HG03354 (cell line): Measurements from ENCODE around the gene DDX11.
"Not testable (repeated sequence)": the region's sequence is repeated elsewhere in the genome, so short reads cannot be mapped to it uniquely, and the experiment has no call there.

Experiments used
- ATAC-seq: cut with Tn5 transposase; IDR thresholded peaks from one replicate; pipeline ENCODE4 v1.9.1; 2021; ENCODE audit warnings: mild to moderate bottlenecking; ENCODE audit not compliant: unreplicated experiment, poor library complexity, severe bottlenecking

The DDX11 gene

GRCh38 chr12:31073527-31074332, at the start of gene DDX11:
DDX11 (plus strand) TSS chr12:31073860; CDS start chr12:31078394, 4,534 bp downstream.
- peak; percentile 95 for ATAC-seq

GRCh38 chr12:31026202-31026601, 47.5 kb upstream of the DDX11 start:
- ATAC-seq = no peak

- not testable (repeated sequence) for ATAC-seq
Observed at GRCh38 chr12:31027006-31027405, 46.7 kb upstream of the DDX11 start.

GRCh38 chr12:31029468-31029867, 44.2 kb upstream of the DDX11 start:
- no peak for ATAC-seq

- ATAC-seq = no peak
Observed at GRCh38 chr12:31029916-31030562, 43.6 kb upstream of the DDX11 start.

- no peak for ATAC-seq
Observed at GRCh38 chr12:31031951-31032335, 41.7 kb upstream of the DDX11 start.

GRCh38 chr12:31033146-31033545, 40.5 kb upstream of the DDX11 start:
- ATAC-seq = no peak

- ATAC-seq = no peak
Observed at GRCh38 chr12:31033681-31034080, 40.0 kb upstream of the DDX11 start.

GRCh38 chr12:31034372-31034771, 39.3 kb upstream of the DDX11 start:
- no peak for ATAC-seq

GRCh38 chr12:31035226-31035625, 38.4 kb upstream of the DDX11 start:
- no peak for ATAC-seq

GRCh38 chr12:31035967-31036665, 37.5 kb upstream of the DDX11 start:
- no peak for ATAC-seq

GRCh38 chr12:31037028-31037427, 36.6 kb upstream of the DDX11 start:
- ATAC-seq = no peak

GRCh38 chr12:31037931-31038330, 35.7 kb upstream of the DDX11 start:
- no peak for ATAC-seq

GRCh38 chr12:31041033-31041564, 32.6 kb upstream of the DDX11 start:
- ATAC-seq = no peak

GRCh38 chr12:31050143-31050542, 23.5 kb upstream of the DDX11 start:
- not testable (repeated sequence) for ATAC-seq

GRCh38 chr12:31050548-31050947, 23.1 kb upstream of the DDX11 start:
- ATAC-seq = not testable (repeated sequence)

- ATAC-seq = peak; percentile 80
Observed at GRCh38 chr12:31051692-31052091, 22.0 kb upstream of the DDX11 start.

GRCh38 chr12:31052121-31052520, 21.5 kb upstream of the DDX11 start:
- not testable (repeated sequence) for ATAC-seq

- ATAC-seq = not testable (repeated sequence)
Observed at GRCh38 chr12:31052666-31053439, 20.8 kb upstream of the DDX11 start.

- not testable (repeated sequence) for ATAC-seq
Observed at GRCh38 chr12:31053944-31054343, 19.7 kb upstream of the DDX11 start.
